HG03025 (cell line): ENCODE measurements around the gene DMD.

Experiments used
- ATAC-seq: cut with Tn5 transposase; IDR thresholded peaks from one replicate; pipeline ENCODE4 v1.9.1; 2021; ENCODE audit warnings: mild to moderate bottlenecking, moderate library complexity; ENCODE audit not compliant: unreplicated experiment, low FRiP score

The DMD gene

GRCh38 chrX:31334997-31335396 is 1876.4 kb downstream of the DMD start:
- no peak for ATAC-seq

GRCh38 chrX:31333165-31333831 is 1878.1 kb downstream of the DMD start:
- no peak for ATAC-seq

DNA sequence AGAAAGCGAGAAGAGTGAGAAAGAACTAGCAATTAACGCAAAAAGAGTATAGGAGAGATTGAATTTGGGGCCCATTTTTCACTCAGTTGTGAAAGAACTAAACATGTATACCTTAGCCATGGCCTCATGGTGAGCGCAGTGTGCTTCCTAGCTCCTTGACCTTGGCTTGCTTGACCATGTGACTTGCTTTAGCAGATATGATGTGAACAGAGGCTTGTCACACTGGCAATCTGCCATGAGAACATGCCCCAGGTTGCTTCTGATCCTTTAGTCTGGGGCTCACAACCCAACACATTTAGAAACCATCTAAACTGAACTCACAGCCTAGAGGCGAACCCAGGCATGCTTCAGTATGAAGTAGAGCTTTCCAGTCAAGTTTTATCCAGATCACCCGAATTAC is 1879.4 kb downstream of the DMD start:
- ATAC-seq, result no peak

GRCh38 chrX:31331015-31331414 is 1880.3 kb downstream of the DMD start:
- no peak for ATAC-seq

DNA sequence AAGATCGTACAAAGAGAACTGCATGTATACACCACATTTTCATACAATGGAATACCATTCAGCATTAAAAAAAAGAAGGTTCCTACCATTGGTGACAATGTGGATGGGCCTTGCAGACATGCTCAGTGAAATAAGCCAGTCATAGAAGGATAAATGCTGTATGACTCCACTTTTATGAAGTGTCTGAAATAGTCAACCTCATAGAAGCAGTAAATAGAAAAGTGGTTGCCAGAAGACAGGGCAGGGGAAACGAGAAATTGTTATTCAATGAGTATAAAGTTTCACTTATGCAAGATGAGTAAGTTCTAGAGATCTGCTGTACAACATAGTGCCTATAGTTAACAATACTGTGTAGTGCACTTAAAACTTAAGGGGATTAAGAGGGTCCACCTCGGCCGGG is 1882.1 kb downstream of the DMD start:
- no peak for ATAC-seq

- peak; percentile 61 for ATAC-seq
These were observed 1887.7 kb downstream of the DMD start for GRCh38 chrX:31323658-31324057.

DNA sequence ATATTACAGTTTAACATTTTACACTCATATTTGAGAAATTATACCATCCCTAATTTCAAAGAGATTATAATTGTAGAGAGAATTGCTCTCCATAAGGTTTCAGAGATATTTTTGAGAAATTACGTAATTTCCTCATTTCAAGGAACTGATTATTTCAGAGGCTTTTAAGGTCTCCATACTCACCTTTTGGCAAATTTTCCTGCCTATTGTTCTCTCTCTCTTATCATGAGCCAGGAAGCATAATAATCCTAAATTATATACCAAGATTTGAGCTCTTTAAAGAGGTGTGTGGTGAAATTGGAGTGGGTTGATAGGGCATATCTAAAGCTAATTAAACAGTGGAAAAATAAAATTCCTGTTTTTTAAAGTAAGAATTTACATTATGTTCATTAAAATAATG is 1890.6 kb downstream of the DMD start:
- no peak for ATAC-seq

DNA sequence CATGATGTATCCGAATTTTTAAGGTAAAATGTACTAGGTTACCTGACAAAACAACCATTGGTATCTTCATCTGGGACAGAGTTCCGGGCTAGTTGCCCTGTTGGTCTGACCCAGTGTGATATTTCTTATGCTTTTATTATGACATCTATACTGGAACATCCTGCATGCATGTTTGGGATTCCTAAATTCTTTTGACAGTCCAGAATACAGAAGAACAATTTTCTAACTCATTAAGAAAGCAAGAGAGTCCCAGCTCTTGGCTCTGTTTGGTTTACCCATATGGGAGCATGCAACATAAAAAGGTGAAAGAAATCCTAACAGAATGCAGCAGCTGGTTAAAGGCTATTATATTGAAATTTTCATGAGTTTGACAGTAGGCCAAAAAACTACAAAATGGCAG is 1891.8 kb downstream of the DMD start:
- no peak for ATAC-seq

DNA sequence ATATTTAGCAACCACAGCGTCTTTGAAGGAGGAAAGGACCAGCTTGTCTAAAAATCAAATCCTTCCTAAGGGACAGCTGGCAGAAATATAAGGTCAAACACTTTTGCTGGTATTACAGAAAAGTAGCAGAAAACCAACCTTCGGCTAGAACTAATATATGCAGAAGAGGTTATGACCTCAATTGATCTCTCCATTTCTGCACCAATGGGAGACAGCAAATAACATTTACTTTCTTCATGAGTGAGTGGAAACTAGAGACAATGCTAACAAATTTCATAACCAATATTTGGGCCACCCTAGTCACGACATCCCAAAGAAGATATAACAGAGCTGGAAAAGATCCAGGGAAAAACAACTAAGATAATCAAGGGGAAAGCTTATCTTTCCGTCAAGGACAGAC is 1892.5 kb downstream of the DMD start:
- no peak for ATAC-seq

DNA sequence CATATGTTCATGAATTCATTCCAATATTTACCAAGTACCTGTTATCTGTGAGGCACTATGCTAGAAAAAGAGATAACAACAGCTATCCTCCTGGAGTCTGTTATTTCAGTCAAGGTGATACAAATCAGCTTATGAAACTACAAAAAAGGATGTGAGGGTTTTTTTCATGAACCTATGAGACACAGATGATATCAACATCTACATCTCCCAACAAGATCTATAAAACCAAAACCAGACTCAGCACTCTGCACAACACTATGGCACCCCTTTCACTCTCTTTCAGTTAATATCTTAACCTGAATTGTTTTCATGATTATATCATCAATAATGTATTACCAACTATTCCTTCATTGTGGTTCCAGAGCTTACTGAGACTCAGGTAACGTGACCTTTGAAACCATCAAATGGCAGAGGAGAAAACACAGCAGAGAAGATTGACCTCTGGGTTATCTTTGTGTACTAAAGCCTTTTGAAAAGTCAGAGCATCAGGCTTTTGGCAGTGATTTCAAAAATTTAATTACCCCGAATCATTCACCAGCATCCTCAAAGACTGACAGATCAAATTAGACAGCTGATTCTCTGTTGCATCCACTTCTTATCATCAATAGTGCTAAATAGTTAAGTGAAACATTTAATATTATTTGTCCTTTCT is 1894.9 kb downstream of the DMD start:
- ATAC-seq, result no peak

DNA sequence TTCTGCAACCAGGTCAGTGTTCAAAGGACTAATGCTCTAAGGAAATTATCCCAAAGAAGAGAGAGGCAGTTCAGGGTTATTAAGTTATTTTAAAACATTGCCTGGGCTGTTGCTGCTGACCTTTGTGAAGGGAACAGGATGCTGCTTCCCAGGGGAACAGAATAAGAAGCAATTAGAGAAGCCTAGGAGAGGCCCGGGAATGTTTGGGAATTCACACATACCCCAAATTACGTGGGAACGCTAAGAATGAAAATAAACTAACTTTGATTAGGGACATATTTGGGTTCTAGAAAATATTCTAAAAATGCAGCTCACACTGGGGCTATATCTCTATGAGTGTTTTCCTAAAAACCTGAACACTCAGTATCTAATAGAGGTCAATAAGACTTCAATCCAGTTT is 1896.4 kb downstream of the DMD start:
- ATAC-seq, result no peak

DNA sequence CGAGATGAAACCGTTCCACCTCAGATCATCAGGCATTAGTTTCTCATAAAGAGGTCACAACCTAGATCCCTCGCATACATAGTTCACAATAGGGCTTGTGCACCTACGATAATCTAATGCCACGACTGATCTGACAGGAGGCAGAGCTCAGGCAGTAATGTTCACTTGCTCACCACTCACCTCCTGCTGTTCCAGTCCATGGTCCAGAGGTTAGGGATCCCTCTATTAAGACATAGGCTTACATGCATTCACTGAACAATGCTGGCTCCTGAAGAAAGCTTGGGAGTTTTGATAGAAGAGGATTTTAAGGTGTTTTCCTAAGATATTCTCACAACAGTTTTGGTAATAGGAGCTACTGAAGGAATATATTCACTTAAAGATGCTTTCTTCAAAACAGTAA is 1903.4 kb downstream of the DMD start:
- no peak for ATAC-seq

DNA sequence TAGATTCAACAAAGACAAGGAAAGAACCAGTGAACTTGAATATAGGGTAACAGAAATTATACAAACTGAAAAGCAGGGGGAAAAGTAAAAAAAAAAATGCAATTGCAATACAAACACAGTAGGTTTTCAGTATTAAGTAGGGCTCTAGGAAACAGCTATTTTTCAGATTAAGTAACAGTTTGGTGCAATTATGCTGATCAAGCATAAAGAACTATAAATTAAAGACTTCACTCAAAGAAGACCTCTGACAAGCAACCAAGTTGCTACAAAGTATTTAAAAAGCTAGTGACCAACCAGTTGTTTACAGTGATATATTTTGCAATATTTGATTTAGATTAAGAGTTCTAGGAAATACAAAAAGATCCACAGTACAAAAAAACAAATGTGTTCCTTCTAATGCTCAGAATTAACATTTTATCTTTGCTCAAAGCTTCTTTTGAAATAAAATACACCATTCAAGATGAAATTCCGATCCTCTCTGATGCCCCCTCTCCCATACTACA is 1908.7 kb downstream of the DMD start:
- ATAC-seq, result no peak

DNA sequence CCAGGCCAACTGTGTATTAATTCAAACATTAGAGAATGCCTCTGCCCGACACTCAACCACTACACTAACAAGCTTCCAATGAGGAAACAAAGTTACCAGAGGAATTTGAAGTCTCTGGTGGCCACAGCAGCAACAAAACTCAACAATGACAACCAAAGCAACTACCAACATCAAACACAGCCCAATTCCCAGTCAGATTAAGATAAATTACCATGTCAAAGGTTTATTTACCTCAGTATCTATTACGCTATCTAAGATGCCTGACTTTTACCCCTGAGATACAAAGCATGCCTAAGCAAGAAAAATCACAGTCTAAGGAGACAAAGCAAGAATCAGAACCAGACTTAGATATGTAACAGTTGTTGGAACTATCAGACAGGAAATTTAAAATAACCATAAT is 1909.4 kb downstream of the DMD start:
- ATAC-seq, result no peak

- no peak for ATAC-seq
These were observed 1910.1 kb downstream of the DMD start for GRCh38 chrX:31301203-31301602.

DNA sequence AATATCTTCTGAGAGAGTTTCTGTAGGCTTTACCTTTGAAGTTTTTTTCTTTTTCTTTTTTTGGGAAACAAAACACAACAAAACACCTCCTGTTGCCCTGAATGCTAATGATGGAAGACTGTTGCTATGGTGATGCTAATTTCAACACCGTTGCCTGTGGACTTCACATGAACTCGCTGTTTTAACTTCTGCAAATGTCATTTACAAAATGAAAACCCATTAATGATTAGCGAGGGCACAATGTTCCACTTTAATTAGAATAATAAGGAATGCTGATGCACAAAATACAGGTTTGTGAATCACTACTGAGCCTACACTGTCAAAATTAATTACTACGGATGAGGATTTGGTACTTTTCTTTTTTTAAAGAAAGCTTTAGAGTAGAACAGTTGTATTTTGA is 1912.4 kb downstream of the DMD start:
- no peak for ATAC-seq

GRCh38 chrX:31297881-31298280 is 1913.5 kb downstream of the DMD start:
- ATAC-seq, result no peak

DNA sequence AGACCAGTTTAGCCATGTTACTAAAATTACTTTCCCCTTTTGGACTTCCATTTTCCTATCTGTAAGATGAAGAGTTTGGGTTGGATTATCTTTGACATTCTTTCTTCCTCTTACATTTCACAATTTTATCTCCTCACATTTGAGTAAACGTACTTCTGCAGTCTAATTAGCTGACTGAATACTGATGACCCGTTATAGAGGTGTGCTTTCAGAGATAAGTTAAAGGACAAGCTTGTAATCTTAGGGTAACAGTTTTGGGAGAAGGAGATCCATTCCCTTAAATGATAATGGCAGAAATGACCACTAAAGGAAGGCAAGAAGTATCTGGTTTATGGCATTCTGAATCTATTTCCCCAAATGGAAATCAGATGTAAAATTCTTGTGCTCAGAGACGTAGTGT is 1916.9 kb downstream of the DMD start:
- no peak for ATAC-seq

GRCh38 chrX:31293409-31293808 is 1917.9 kb downstream of the DMD start:
- ATAC-seq, result no peak

GRCh38 chrX:31291131-31291530 is 1920.2 kb downstream of the DMD start:
- ATAC-seq, result no peak

GRCh38 chrX:31287861-31288260 is 1923.5 kb downstream of the DMD start:
- no peak for ATAC-seq

GRCh38 chrX:31280580-31280979 is 1930.8 kb downstream of the DMD start:
- ATAC-seq, result no peak
